K562 (cell line): ENCODE data around the gene RYR1. TPM values are rescaled to one million over a fixed set of nuclear protein-coding genes. Genes with fewer than 3 reads are reported as not detected.

Experiments used
- ARID3B ChIP-seq: fragments of 250-450 bp; sonication (Bioruptor Pico); IDR thresholded peaks from 2 replicates; pipeline ENCODE4 v1.4.0; 2020; ENCODE audit warnings: borderline replicate concordance
- GABPA ChIP-seq: fragments of 200-800 bp; sonication (Bioruptor generic); conservative IDR thresholded peaks from 2 replicates; pipeline ENCODE4 v1.6.1; 2016; ENCODE audit warnings: low read depth, missing genetic modification characterization, missing compliant biosample characterization
- GTF2F1 ChIP-seq: IDR thresholded peaks from 2 replicates; pipeline ENCODE4 v1.6.1; 2011; ENCODE audit warnings: low read depth, low read length, improper control_type of control experiment
- GTF3C2 ChIP-seq: IDR thresholded peaks from 3 replicates; pipeline ENCODE4 v1.6.1; 2011; ENCODE audit warnings: borderline replicate concordance, mild to moderate bottlenecking, moderate library complexity; ENCODE audit not compliant: insufficient read length; ENCODE audit errors: extremely low read depth
- HCFC1 ChIP-seq: IDR thresholded peaks from 2 replicates; pipeline ENCODE4 v1.6.1; 2012; ENCODE audit warnings: low read depth, low read length, improper control_type of control experiment
- ILF3 ChIP-seq: fragments of 450-650 bp; IDR thresholded peaks from 2 replicates; pipeline ENCODE4 v1.6.1; 2018; ENCODE audit warnings: antibody characterized with exemption, mild to moderate bottlenecking, moderate library complexity, borderline replicate concordance
- MLLT1 ChIP-seq, 2 experiments: fragments of 450-650 bp; IDR thresholded peaks; 2 replicates each; pipeline ENCODE4 v1.6.1; 2016
- RREB1 ChIP-seq: fragments of 250-450 bp; sonication (Bioruptor Pico); IDR thresholded peaks from 2 replicates; pipeline ENCODE4 v1.4.0; 2020
- SOX6 ChIP-seq: fragments of 450-650 bp; IDR thresholded peaks from 2 replicates; pipeline ENCODE4 v1.6.1; 2014; ENCODE audit warnings: mild to moderate bottlenecking
- SP1 ChIP-seq: sonication (generic); formaldehyde crosslinking; IDR thresholded peaks from 2 replicates; pipeline ENCODE4 v1.8.1; 2022; ENCODE audit warnings: mild to moderate bottlenecking, missing genetic modification reagents
- SRSF3 ChIP-seq: fragments of 200-400 bp; formaldehyde crosslinking; IDR thresholded peaks from 2 replicates; pipeline ENCODE4 v1.6.1; 2016; ENCODE audit warnings: mild to moderate bottlenecking, low read length, moderate library complexity; ENCODE audit not compliant: insufficient read depth
- ZNF436 ChIP-seq: fragments of 250-450, 450-650 bp; sonication (Bioruptor Pico); formaldehyde crosslinking; IDR thresholded peaks from 2 replicates; pipeline ENCODE4 v1.7.0; 2020; ENCODE audit warnings: mild to moderate bottlenecking
- polyA plus RNA-seq, 8 experiments: library from polyadenylated mRNA; depleted of rRNA in 4 of 8; stranded (reverse) in 5 of 8; unstranded in 3 of 8; fragments of >200 nt; fragmentation: Nextera tagmentation in 2 of 8; fragmentation: Illumina TruSeq in 1 of 8; extraction: Ambion mirVana in 2 of 8; extraction: Trizol in 1 of 8; gene quantifications; 2 replicates each; pipeline versions ENCODE4 v1.2.1 to v1.2.3, GENCODE V29; 2011 to 2014; ENCODE audit warnings: inconsistent platforms in 1 of 8, missing spikeins in 1 of 8
- total RNA-seq, 7 experiments: library from RNA; depleted of rRNA in 6 of 7; stranded (reverse); fragments of >200 nt in 6 of 7; fragmentation: Illumina TruSeq in 2 of 7; extraction: Trizol in 2 of 7; gene quantifications; 2 replicates each; pipeline versions ENCODE4 v1.2.1 to v1.2.3, GENCODE V29; 2011 to 2021; ENCODE audit warnings: low replicate concordance in 1 of 7
- TF ChIP-seq, protein P1 (sequence below): IDR thresholded peaks from 3 replicates; pipeline ENCODE4 v1.6.1; 2011; ENCODE audit warnings: borderline replicate concordance, mild to moderate bottlenecking; ENCODE audit not compliant: insufficient read length, insufficient read depth

Gene RYR1
- total and polyA plus RNA-seq, 9 of the 15 experiments (the other 6 are each of a cell fraction or from before 2014, with no cell fraction given), result 0.11 to 7.4 (median 3.7) TPM

GRCh38 chr19:38543807-38544568 lies 110.5 kb downstream of the RYR1 start (continued):
- TF ChIP-seq HCFC1 (0 out of 2 replicates have a peak, but pooled peaks have one; percentile 5), SP1 (CRISPR knock-in tag) (peak; percentile 86), MLLT1 (IDR thresholded peaks at IDR 0.05) (peak; percentile 78 to 87; a peak in 3 of 4 replicates), ILF3 (no peak), SRSF3 (no peak), GTF3C2 (no peak), GABPA (peak; percentile 65; the same call in 1 of the 2 replicates), ARID3B (CRISPR knock-in tag) (no peak), ZNF436 (CRISPR knock-in tag) (no peak), RREB1 (CRISPR knock-in tag) (no peak), SOX6 (peak; percentile 90), GTF2F1 (peak; percentile 65; the same call in 1 of the 2 replicates)
- TF ChIP-seq, protein P1, sequence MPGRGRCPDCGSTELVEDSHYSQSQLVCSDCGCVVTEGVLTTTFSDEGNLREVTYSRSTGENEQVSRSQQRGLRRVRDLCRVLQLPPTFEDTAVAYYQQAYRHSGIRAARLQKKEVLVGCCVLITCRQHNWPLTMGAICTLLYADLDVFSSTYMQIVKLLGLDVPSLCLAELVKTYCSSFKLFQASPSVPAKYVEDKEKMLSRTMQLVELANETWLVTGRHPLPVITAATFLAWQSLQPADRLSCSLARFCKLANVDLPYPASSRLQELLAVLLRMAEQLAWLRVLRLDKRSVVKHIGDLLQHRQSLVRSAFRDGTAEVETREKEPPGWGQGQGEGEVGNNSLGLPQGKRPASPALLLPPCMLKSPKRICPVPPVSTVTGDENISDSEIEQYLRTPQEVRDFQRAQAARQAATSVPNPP, result no peak
